IPS DF 6.9 (cell line): ENCODE measurements around the gene MEF2A.

Experiments
- DNase-seq: peaks from one replicate; pipeline ENCODE4 v3.0.0-alpha.2; 2013; ENCODE audit warnings: low read depth, low spot score
- H3K27ac ChIP-seq: one replicate; pipeline ENCODE4 v1.5.1; 2013; ENCODE audit warnings: low read length, control low read depth
- H3K27me3 ChIP-seq: 2 replicates; pipeline ENCODE4 v1.6.1; 2013; ENCODE audit warnings: mild to moderate bottlenecking, low read length; ENCODE audit not compliant: control insufficient read depth, insufficient read depth
- H3K36me3 ChIP-seq: 2 replicates; pipeline ENCODE4 v1.6.1; 2013; ENCODE audit warnings: low read length; ENCODE audit not compliant: control insufficient read depth, insufficient read depth
- H3K4me1 ChIP-seq: 2 replicates; pipeline ENCODE4 v1.6.1; 2013; ENCODE audit warnings: low read length; ENCODE audit not compliant: control insufficient read depth, insufficient read depth
- H3K4me3 ChIP-seq: 2 replicates; pipeline ENCODE4 v1.5.1; 2013; ENCODE audit warnings: mild to moderate bottlenecking, low read length
- H3K9me3 ChIP-seq: 2 replicates; pipeline ENCODE4 v1.6.1; 2013; ENCODE audit warnings: low read length, inconsistent platforms; ENCODE audit not compliant: control insufficient read depth, insufficient read depth
- WGBS: extraction: QIAGEN DNeasy Blood & Tissue Kit; methylation state at CpG from one replicate; pipeline ENCODE4 v1.1.7; 2013; ENCODE audit warnings: mixed read lengths, missing lambda C conversion rate; ENCODE audit not compliant: insufficient read length, insufficient coverage; 5-methylcytosine and 5-hydroxymethylcytosine counted together

MEF2A gene

GRCh38 chr15:99753066-99753465 is 187.3 kb downstream of the MEF2A start:
- Histone ChIP-seq H3K27ac (no peak overlapping the region), H3K9me3 (no peaks in the 10 kb centered on the region), H3K4me3 (no peak overlapping the region), H3K27me3 (no peaks in the 10 kb centered on the region), H3K4me1 (no peaks in the 10 kb centered on the region), H3K36me3 (no peaks in the 10 kb centered on the region)
- DNase-seq = no peak
- WGBS = no CpG with 5 or more reads among the region's 4 CpGs

- no peaks in the 10 kb centered on the region for H3K36me3 ChIP-seq
- no peaks in the 10 kb centered on the region for H3K9me3 ChIP-seq
- DNase-seq = no peak
- no peaks in the 10 kb centered on the region for H3K4me1 ChIP-seq
- H3K27me3 ChIP-seq = no peaks in the 10 kb centered on the region
- H3K27ac ChIP-seq = no peak overlapping the region
- no CpG with 5 or more reads among the region's 7 CpGs for WGBS
- no peak overlapping the region for H3K4me3 ChIP-seq
These were observed 190.1 kb downstream of the MEF2A start for GRCh38 chr15:99755692-99756409.

DNA sequence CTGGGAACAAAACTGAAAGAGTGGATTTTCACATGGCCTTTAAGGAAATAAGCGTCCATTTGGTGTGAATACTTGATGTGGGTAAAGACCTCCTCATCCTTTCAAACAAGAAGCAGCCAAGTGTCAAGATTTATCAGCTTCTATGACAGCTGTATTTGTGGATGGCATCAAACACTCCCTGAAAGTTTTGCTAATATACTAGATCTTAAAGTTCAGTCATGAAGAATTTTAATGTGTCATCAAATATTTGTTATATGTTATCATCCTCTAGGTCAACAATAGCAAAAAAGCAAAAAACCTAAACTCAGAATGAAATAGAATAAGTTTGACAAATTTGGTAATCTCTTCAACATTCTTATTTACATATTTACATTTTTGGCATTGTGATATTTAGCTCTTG is 196.5 kb downstream of the MEF2A start:
- H3K27ac ChIP-seq = no peak overlapping the region
- no peak overlapping the region for H3K4me3 ChIP-seq
- H3K4me1 ChIP-seq = no peaks in the 10 kb centered on the region
- no peaks in the 10 kb centered on the region for H3K27me3 ChIP-seq
- no peak for DNase-seq
- H3K9me3 ChIP-seq = no peaks in the 10 kb centered on the region
- no CpG with 5 or more reads among the region's 1 CpG for WGBS
- H3K36me3 ChIP-seq = no peaks in the 10 kb centered on the region

DNA sequence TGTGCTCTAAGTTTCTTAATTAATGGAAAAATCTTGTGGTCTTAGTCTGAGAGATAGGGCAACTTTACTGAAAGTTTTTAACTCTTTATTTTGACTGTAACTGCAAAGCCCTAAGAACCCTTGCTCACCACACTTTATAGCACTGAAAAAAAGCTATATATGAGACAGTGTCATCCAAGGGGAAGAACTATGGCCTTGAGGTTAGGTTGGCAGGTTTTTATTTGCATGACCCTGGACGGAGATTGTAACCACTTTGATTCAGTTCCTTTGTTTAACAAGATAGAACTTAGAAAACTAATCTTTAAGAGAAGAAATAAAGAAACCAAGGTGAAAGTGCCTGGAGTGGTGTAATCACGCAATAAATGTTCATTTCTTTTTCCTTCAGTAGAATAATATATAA is 198.0 kb downstream of the MEF2A start:
- H3K27ac ChIP-seq = no peak overlapping the region
- no peaks in the 10 kb centered on the region for H3K9me3 ChIP-seq
- DNase-seq = no peak
- H3K36me3 ChIP-seq = no peaks in the 10 kb centered on the region
- H3K4me3 ChIP-seq = no peak overlapping the region
- no CpG with 5 or more reads among the region's 2 CpGs for WGBS
- H3K4me1 ChIP-seq = no peaks in the 10 kb centered on the region
- no peaks in the 10 kb centered on the region for H3K27me3 ChIP-seq

- Histone ChIP-seq H3K4me1 (no peaks in the 10 kb centered on the region), H3K9me3 (no peaks in the 10 kb centered on the region), H3K36me3 (no peaks in the 10 kb centered on the region), H3K27ac (no peak overlapping the region), H3K27me3 (no peaks in the 10 kb centered on the region), H3K4me3 (no peak overlapping the region)
- no CpG with 5 or more reads among the region's 3 CpGs for WGBS
- no peak for DNase-seq
These were observed 198.7 kb downstream of the MEF2A start for GRCh38 chr15:99764522-99764921.
